LNCAP (cell line): Measurements from ENCODE around the gene TNS3.

Source experiments
- CTCF ChIP-seq: fragments of 450-650 bp; IDR thresholded peaks from 2 replicates; pipeline ENCODE4 v1.5.1; 2017; ENCODE audit warnings: mild to moderate bottlenecking

TNS3 gene

GRCh38 chr7:47264021-47264651, 317.8 kb downstream of the TNS3 start:
- no peak for TF ChIP-seq CTCF

GRCh38 chr7:47262881-47263280, 319.0 kb downstream of the TNS3 start:
- no peak for TF ChIP-seq CTCF

- TF ChIP-seq CTCF: no peak
Measured at GRCh38 chr7:47260270-47260669, 321.6 kb downstream of the TNS3 start.

- no peak for TF ChIP-seq CTCF
Measured at GRCh38 chr7:47259682-47260081, 322.2 kb downstream of the TNS3 start.

GRCh38 chr7:47258798-47259197, 323.1 kb downstream of the TNS3 start:
- no peak for TF ChIP-seq CTCF

- no peak for TF ChIP-seq CTCF
Measured at GRCh38 chr7:47256016-47256415, 325.9 kb downstream of the TNS3 start.

GRCh38 chr7:47255441-47255840, 326.5 kb downstream of the TNS3 start:
- TF ChIP-seq CTCF: no peak

- TF ChIP-seq CTCF: no peak
Measured at GRCh38 chr7:47255007-47255406, 326.9 kb downstream of the TNS3 start.
